AG10803 (cell line): ENCODE data around the gene PGAP2.

Experiments
- DNase-seq: peaks from one replicate; pipeline ENCODE4 v3.0.0; 2010; ENCODE audit warnings: low read depth
- H3K4me3 ChIP-seq: 2 replicates; pipeline ENCODE4 v1.5.1; 2011; ENCODE audit warnings: mild to moderate bottlenecking, low read length, control low read depth
- CTCF ChIP-seq: conservative IDR thresholded peaks from 2 replicates; pipeline ENCODE4 v1.5.1; 2011; ENCODE audit warnings: mild to moderate bottlenecking, low read length, control low read depth, inconsistent platforms

PGAP2 gene

GRCh38 chr11:3796801-3797328 lies 11.5 kb upstream of the PGAP2 start:
- no peak for TF ChIP-seq CTCF
- peak overlapping the region; percentile 98 for H3K4me3 ChIP-seq

GRCh38 chr11:3797329-3798090 lies 10.8 kb upstream of the PGAP2 start, which contains the start of gene NUP98:
Gene NUP98 (minus strand): TSS chr11:3797554. CDS start chr11:3782117, 15,437 bp downstream.
- no peak for TF ChIP-seq CTCF
- H3K4me3 ChIP-seq = peak within 1 kb of the TSS; percentile 98
- DNase-seq = peak; percentile 100

More at GRCh38 chr11:3796801-3797328, 11.5 kb upstream of the PGAP2 start:
- DNase-seq = no peak

DNA sequence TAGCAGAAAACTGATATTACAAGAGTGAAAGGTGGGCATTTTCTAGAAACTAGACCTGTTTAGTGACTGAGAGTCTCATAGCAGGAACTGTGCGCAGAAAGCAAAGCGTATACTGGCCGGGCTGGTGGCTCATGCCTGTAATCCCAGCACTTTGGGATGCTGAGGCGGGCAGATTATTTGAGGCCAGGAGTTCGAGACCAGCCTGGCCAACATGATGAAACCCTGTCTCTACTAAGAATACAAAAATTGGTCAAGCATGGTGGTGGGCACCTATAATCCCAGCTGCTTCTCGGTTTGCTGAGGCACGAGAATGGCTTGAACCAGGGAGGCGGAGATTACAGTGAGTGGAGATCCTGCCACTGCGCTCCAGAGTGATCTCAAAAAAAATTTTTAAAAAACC lies 9.2 kb upstream of the PGAP2 start:
- H3K4me3 ChIP-seq = no peak overlapping the region
- DNase-seq = no peak
- TF ChIP-seq CTCF = no peak

GRCh38 chr11:3799873-3800272 lies 8.5 kb upstream of the PGAP2 start:
- TF ChIP-seq CTCF = no peak
- no peak for DNase-seq

DNA sequence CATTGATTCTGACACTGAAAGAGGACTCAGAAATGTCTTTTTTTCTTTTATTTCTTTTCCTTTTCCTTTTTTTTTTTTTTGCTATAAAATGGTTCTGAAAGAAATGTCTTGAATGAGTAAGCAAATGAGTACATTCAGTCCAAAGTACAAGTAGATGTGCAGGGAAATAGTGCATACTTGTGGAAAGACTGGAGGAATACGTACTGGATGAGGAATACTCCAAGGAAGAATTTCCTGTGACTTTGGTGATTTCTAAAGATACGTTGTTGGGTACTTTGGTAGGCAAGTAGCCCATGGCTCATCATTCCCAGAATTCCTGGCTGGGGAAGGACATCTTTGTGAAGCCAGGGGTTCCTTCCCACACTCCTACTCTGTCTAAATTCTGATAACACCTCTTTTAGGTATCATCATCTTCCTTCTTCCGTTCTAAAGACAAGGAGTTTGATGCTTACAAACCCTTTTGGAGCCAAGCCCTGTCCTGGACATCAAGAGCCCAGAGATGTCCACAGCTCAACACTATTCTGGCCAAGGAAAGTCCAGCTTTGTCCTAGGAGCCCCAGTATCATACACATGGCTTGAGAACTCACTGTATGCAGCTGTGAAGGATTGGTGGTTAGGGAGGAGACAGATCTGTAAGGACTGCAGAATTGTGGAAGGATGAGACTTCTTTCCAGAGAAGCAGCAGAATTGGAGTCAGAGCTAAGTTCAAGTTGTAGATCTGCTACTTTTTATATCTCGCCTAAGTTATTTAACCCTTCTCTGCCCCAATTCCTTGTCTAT lies 6.2 kb upstream of the PGAP2 start:
- DNase-seq = peak; percentile 69
- TF ChIP-seq CTCF = no peak

More at GRCh38 chr11:3799873-3800272, 8.5 kb upstream of the PGAP2 start:
- no peak overlapping the region for H3K4me3 ChIP-seq

DNA sequence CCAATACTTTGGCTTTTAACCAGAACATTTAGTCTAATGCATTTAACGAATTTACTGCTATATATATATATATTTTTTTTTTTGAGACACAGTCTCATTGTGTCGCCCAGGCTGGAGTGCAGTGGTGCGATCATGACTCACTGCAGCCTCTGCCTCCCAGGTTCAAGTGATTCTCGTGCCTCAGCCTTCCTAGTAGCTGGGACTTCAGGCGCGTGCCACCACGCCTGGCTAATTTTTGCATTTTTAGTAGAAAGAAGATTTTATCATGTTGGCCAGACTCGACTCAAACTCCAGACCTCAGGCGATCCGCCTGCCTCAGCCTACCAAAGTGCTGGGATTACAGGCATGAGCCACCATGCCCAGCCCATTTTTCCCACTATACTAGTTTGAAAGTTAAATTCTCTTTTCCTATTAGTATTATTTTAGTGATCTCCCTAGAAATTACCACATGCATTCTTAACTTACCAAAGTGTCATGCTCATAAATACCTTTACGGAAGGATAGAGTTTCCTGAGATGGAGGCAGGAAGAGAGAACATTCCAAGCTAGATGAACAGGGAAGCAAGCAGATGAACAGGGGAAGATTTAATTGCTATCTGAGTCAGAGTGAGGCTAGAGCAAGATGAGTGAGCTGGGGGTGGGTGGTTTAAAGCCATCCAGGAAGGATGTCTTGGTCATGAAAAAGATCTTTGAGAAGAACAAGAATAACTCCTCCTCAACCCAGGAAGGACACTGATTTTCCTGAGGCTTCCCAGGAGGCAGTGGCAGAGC lies 4.4 kb upstream of the PGAP2 start:
- DNase-seq = peak; percentile 62
- H3K4me3 ChIP-seq = no peak overlapping the region
- TF ChIP-seq CTCF = no peak

More for the DNA sequence above, 6.2 kb upstream of the PGAP2 start:
- H3K4me3 ChIP-seq = no peak overlapping the region
